ENCODE data around the gene ZNF70. TPM values are rescaled to one million over a fixed set of nuclear protein-coding genes. Genes with fewer than 3 reads are reported as not detected.

The ZNF70 gene
- total RNA-seq, 1 donor from 2014 or later: 1.4 TPM

DNA sequence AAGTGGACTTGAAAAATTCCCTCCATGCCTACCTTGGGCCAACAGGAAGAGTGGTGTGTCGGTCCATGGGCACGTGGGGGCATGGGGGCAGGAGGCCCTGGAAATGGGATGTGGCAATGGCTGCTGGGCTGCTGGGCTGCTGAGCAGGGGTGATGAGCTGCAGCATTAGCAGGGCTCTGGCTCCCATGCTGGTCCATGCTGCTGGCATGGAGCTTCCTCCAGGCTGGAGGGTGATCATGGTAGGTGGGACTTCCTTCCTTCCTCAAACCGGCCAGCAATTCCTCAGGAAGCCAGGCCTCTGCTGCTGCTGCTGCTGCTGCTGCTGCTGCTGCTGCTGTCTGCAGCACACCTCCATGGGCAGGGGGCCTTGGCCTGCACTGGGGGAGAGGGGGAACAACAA, 55.8 kb downstream of the ZNF70 start:
- DNase-seq (ENCODE audit: low read depth in 2 of 2): no peak

DNA sequence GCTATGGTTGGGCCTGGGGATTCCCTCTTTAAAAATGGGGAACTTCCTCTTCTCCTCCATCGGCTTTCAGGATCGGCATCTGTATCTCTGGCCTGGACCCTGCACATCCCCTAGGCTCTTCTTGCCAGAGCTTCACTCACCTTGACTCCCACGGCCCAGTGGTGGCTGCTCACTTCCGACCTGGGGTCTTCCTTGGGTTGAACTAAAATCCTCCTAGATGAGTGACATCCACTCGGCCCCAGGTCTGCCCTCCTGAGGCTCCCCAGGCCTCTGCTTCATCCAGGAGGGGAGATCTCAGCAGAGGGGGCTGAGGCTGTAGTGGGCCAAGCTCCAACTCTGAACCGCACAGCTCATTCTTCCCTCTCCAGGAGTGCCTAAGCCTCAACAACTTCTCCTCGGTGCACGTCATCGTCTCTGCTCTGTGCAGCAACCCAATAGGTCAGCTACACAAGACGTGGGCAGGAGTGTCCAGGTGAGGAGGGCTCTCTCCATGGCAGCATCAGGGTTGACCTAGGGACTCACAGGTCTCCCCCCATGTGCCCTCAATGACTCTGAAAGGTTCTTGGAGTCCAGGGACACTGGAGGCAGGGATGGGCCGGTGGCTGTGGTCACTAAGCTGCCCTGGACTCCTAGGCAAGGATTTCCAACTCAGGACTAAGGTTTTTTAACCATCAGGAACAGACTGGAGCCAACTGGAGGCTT, 56.8 kb downstream of the ZNF70 start:
- no peak for DNase-seq (ENCODE audit: low read depth in 2 of 2)

DNA sequence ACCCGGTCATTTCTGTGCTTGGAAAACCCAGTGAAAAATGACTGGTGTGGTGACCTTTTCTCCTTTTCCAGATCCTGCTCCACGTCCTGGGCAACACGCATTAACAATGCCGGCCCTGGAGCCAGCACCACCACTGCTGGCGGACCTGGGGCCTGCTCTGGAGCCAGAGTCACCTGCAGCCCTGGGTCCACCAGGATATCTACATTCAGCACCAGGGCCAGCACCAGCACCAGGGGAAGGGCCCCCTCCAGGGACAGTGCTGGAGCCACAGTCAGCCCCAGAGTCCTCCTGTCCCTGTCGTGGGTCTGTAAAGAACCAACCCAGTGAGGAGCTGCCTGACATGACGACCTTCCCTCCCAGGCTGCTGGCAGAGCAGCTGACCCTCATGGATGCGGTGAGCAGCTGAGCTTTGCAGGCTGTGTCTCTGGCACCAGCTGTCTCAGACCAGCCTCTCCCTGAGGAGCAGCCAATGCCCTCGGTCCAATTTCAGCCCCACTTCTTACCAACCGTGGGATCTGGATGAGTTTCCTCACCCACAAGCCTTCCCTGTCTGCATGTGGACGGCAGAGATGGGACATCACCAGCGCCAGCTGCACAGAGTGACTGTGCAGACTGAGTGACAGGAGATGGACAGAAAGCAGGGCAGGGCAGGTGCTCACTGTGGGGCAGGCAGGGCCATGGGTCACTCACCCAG, 58.2 kb downstream of the ZNF70 start:
- DNase-seq (ENCODE audit: low read depth in 2 of 2): no peak

DNA sequence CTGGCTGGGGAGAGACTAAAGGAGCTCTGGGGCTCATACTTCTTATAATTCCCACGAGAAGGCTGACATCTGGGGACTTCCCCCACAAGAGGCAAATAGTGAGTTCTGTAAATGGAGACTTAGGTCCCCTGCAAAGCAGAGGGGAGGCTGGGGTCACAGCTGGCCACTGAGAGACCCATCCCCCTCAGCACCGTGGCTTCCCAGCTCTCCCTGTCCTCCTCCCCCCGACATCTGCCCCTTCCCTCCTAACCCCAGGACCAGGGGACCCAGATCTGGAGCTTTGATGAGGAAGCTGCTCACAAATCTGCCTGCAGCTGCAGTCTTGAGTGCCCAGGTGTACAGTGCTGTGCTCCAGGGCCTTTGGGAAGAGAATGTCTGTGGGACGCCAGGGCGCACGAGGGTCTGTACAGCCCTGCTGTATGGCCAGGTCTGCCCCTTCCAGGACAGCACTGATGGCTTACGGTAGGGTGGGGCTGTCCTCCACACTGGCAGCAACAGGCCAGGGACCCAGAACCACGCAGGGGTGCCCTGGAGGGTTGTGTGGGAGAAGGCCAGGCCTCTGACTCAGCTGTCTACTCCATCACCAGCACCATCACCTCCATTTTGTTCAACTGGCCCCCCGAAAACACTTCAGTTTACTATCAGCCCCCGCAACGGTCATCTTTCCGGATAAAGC, 59.0 kb downstream of the ZNF70 start:
- no peak for DNase-seq (ENCODE audit: low read depth in 2 of 2)

DNA sequence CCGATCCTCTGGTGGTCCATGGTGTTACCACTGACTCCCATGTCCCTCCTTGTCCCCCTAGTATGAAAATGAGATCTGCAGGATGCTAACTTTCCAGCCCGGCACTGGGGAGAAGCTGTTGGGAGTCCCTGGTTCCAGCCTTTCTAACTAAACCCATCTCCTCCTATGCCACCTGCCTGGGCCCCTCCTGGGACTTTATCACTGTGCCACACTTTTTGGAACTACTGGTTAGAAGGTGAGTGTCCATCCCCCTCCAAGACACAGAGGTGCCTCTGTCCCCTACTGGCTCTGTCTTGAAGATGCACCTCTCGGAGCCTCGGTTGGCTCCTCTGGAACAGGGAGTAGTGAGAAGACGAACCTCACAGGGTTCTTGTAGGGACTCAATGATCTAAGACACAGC, 60.2 kb downstream of the ZNF70 start, which contains the start of gene RGL4:
Gene RGL4, plus strand, starts transcription at position 301 of the 400 bp plus-strand sequence. CDS start 1,018 bp downstream, outside the sequence.
- no peak for DNase-seq (ENCODE audit: low read depth in 2 of 2)

DNA sequence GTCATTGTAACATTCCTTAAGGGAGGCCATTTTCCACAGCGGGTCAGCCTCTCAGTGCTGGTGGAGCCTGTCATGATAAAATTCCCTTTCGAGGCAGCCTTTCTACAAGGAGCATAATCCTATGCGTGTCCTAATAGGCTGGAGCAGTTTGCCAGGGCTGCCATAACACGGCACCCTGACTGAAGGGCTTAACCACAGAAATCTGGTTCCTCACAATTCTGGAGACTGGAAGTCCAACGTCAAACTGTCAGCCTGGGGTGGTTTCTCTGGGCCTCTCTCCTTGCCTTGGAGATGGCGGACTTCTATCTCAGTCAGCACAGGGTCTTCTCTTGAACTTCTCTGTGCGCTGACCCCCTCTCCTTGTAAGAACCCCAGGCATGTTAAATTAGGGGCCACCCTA, 61.5 kb downstream of the ZNF70 start:
- DNase-seq (ENCODE audit: low read depth in 2 of 2): no peak

Other genes starting within 250 kb of the ZNF70 start
- not detected in 2 replicates for gene IGLL1, start 170.8 kb downstream of the ZNF70 start, total RNA-seq
- gene DRICH1, start 118.8 kb downstream of the ZNF70 start, total RNA-seq: 0.13 TPM in 1 of 2 replicates, not detected in the other
- not detected in 2 replicates for gene RGL4, start 60.1 kb downstream of the ZNF70 start, total RNA-seq
- 0.13 TPM in 1 of 2 replicates, not detected in the other for gene VPREB3, start 3.3 kb upstream of the ZNF70 start, total RNA-seq
- gene C22orf15, start 11.9 kb upstream of the ZNF70 start, total RNA-seq: 0.38 and 0.64 TPM in 2 replicates
- gene CHCHD10, start 16.9 kb upstream of the ZNF70 start, total RNA-seq: 7.4 and 15.2 TPM in 2 replicates
- 5.3 and 6.8 TPM in 2 replicates for gene MMP11, start 21.7 kb upstream of the ZNF70 start, total RNA-seq
- gene SMARCB1, start 35.9 kb upstream of the ZNF70 start, total RNA-seq: 19.1 and 24.4 TPM in 2 replicates
- 0.76 and 1.2 TPM in 2 replicates for gene DERL3, start 87.9 kb upstream of the ZNF70 start, total RNA-seq
- gene SLC2A11, start 106.8 kb upstream of the ZNF70 start, total RNA-seq: 4.6 and 5.3 TPM in 2 replicates
- 256 and 348 TPM in 2 replicates for gene MIF, start 143.3 kb upstream of the ZNF70 start, total RNA-seq
- gene GSTT2B, start 210.1 kb upstream of the ZNF70 start, total RNA-seq: 5.4 and 7.0 TPM in 2 replicates
- gene DDTL, start 215.8 kb upstream of the ZNF70 start, total RNA-seq: 5.2 and 6.2 TPM in 2 replicates
- gene DDT, start 223.3 kb upstream of the ZNF70 start, total RNA-seq: 108 and 138 TPM in 2 replicates
- gene GSTT2, start 229.0 kb upstream of the ZNF70 start, total RNA-seq: 0.13 and 1.1 TPM in 2 replicates

Measured in dermis microvascular lymphatic vessel endothelial cell (primary cell).